PC-3 (cell line): ENCODE data around the gene GDPD5. TPM values are rescaled to one million over a fixed set of nuclear protein-coding genes. Genes with fewer than 3 reads are reported as not detected.

Experiments used
- ATAC-seq: fragments of 200-7000 bp; cut with Tn5 transposase; 2 replicates; pipeline ENCODE4 v1.9.1; 2020; ENCODE audit warnings: mild to moderate bottlenecking, moderate library complexity
- BruUV-seq: library from RNA; stranded (reverse); fragments of 400-500 nt; replicated peaks from 2 replicates; lab custom pipeline; 2021; lab: Mats Ljungman, UMichigan
- CTCF ChIA-PET: fragments of 300-600 bp; sonication (Branson Sonifier 250); formaldehyde crosslinking; loops from one replicate; lab custom pipeline; 2022; ENCODE audit warnings: antibody characterized with exemption; lab: Charles Lee
- POLR2A ChIA-PET: fragments of 300-600 bp; sonication (Branson Sonifier 250); formaldehyde crosslinking; loops from one replicate; lab custom pipeline; 2022; ENCODE audit warnings: antibody characterized with exemption; ENCODE audit not compliant: unreplicated experiment; lab: Charles Lee
- DNase-seq: peaks from one replicate; pipeline ENCODE4 v3.0.0-alpha.2; 2015
- H2AFZ ChIP-seq: fragments of 300-600 bp; sonication (generic); 2 replicates; pipeline ENCODE4 v1.6.0; 2016; ENCODE audit warnings: antibody characterized with exemption, low read length
- H3F3A ChIP-seq: fragments of 300-600 bp; sonication (generic); one replicate; pipeline ENCODE4 v1.6.0; 2017; ENCODE audit warnings: antibody characterized with exemption, low read length, control low read depth, mild to moderate bottlenecking; ENCODE audit not compliant: unreplicated experiment
- H3K27ac ChIP-seq: fragments of 300-600 bp; sonication (generic); 2 replicates; pipeline ENCODE4 v1.5.1; 2016; ENCODE audit warnings: mild to moderate bottlenecking, low read length
- H3K27me3 ChIP-seq: fragments of 300-600 bp; sonication (generic); 2 replicates; pipeline ENCODE4 v1.6.1; 2016; ENCODE audit warnings: low read length, mixed read lengths
- H3K36me3 ChIP-seq: fragments of 300-600 bp; sonication (generic); 2 replicates; pipeline ENCODE4 v1.6.1; 2016; ENCODE audit warnings: low read depth, mixed run types, low read length, mixed read lengths
- H3K4me1 ChIP-seq: fragments of 300-600 bp; sonication (generic); 2 replicates; pipeline ENCODE4 v1.5.1; 2016; ENCODE audit warnings: low read length; ENCODE audit not compliant: insufficient read depth
- H3K4me2 ChIP-seq: fragments of 300-600 bp; sonication (generic); 2 replicates; pipeline ENCODE4 v1.6.0; 2016; ENCODE audit warnings: low read length
- H3K4me3 ChIP-seq: fragments of 300-600 bp; sonication (generic); 2 replicates; pipeline ENCODE4 v1.5.1; 2016; ENCODE audit warnings: mild to moderate bottlenecking, low read length, mixed read lengths
- H3K79me2 ChIP-seq: fragments of 300-600 bp; sonication (generic); 2 replicates; pipeline ENCODE4 v1.6.1; 2017; ENCODE audit warnings: low read length, mixed read lengths
- H3K9ac ChIP-seq: fragments of 300-600 bp; sonication (generic); 2 replicates; pipeline ENCODE4 v1.6.0; 2016; ENCODE audit warnings: mild to moderate bottlenecking, low read length
- H3K9me2 ChIP-seq: fragments of 300-600 bp; sonication (generic); replicated peaks from 2 replicates; pipeline ENCODE4 v1.6.1; 2016; ENCODE audit warnings: mixed run types, low read length, mixed read lengths
- H3K9me3 ChIP-seq: fragments of 300-600 bp; sonication (generic); 2 replicates; pipeline ENCODE4 v1.6.1; 2016; ENCODE audit warnings: low read length, mixed read lengths
- H4K20me1 ChIP-seq: fragments of 300-600 bp; sonication (generic); 2 replicates; pipeline ENCODE4 v1.6.1; 2016; ENCODE audit warnings: low read length, mixed read lengths
- CTCF ChIP-seq: fragments of 300-600 bp; sonication (generic); conservative IDR thresholded peaks from 2 replicates; pipeline ENCODE4 v1.5.1; 2017; ENCODE audit warnings: antibody characterized with exemption, low read depth, mild to moderate bottlenecking, low read length
- EZH2 ChIP-seq: fragments of 300-600 bp; sonication (generic); IDR thresholded peaks from one replicate; pipeline ENCODE4 v1.6.1; 2017; ENCODE audit warnings: antibody characterized with exemption, mild to moderate bottlenecking, low read length; ENCODE audit not compliant: unreplicated experiment
- EZH2phosphoT487 ChIP-seq: fragments of 300-600 bp; sonication (generic); IDR thresholded peaks from 2 replicates; pipeline ENCODE4 v1.6.1; 2018; ENCODE audit warnings: mild to moderate bottlenecking, antibody characterized with exemption, low read length, borderline replicate concordance
- intact Hi-C: fragments of 100-400 bp; cut with micrococcal nuclease; formaldehyde crosslinking; loops from 2 replicates; pipeline ENCODE4 v1.9.0; 2023
- total RNA-seq: library from RNA; depleted of rRNA; stranded (reverse); fragments of >200 nt; gene quantifications from 2 replicates; pipeline ENCODE4 v1.2.3, GENCODE V29; 2014

The GDPD5 gene
- total RNA-seq, 1 experiment from 2014 or later, result 21.4 TPM

- Histone ChIP-seq H4K20me1 (no peaks in the 10 kb centered on the region), H3K27me3 (no peaks in the 10 kb centered on the region), H3K79me2 (peaks cover 11% of the 10 kb centered on the region; the same call in 1 of the 2 replicates), H3K4me1 (peaks cover 20% of the 10 kb centered on the region), H3K9me2 (no peaks in the 10 kb centered on the region), H3K27ac (no peak overlapping the region), H3K9ac (no peak overlapping the region), H3K4me3 (peak overlapping the region; percentile 96; the same call in 1 of the 2 replicates), H2AFZ (no peak overlapping the region; the same call in 1 of the 2 replicates), H3K9me3 (no peaks in the 10 kb centered on the region), H3K36me3 (no peaks in the 10 kb centered on the region), H3K4me2 (peak overlapping the region; percentile 100), H3F3A (no peaks in the 10 kb centered on the region)
- TF ChIP-seq EZH2 (no peak), CTCF (no peak), EZH2phosphoT487 (no peak)
- ChIA-PET CTCF (interaction anchor here (0.6 kb wide), 1 partner anchor 80 kb away, joined by 3 read pairs; no protein-coding TSS in a partner anchor), POLR2A (interaction anchor here (0.6 kb wide), 2 partner anchors 80 to 284 kb away, joined by 3 read pairs; no protein-coding TSS in a partner anchor)
- DNase-seq (no peak), ATAC-seq (no peak)
- intact Hi-C loops, result no loop called here
- no TSS peak for BruUV-seq
Observed at GRCh38 chr11:75523811-75524664, 1.7 kb downstream of the GDPD5 start.

GRCh38 chr11:75523189-75523588 lies 2.6 kb downstream of the GDPD5 start:
- Histone ChIP-seq H2AFZ (no peak overlapping the region), H3K79me2 (peaks cover 11% of the 10 kb centered on the region; the same call in 1 of the 2 replicates), H3K4me3 (no peak overlapping the region), H3K9me2 (no peaks in the 10 kb centered on the region), H3K4me2 (no peak overlapping the region), H3K36me3 (no peaks in the 10 kb centered on the region), H4K20me1 (no peaks in the 10 kb centered on the region), H3F3A (no peaks in the 10 kb centered on the region), H3K9me3 (no peaks in the 10 kb centered on the region), H3K9ac (no peak overlapping the region), H3K27ac (no peak overlapping the region), H3K27me3 (no peaks in the 10 kb centered on the region), H3K4me1 (peaks cover 20% of the 10 kb centered on the region)
- CTCF ChIA-PET, result no interaction called here
- BruUV-seq, result no TSS peak
- no peak for ATAC-seq
- POLR2A ChIA-PET, result no interaction called here
- no peak for DNase-seq
- intact Hi-C loops, result no loop called here
- TF ChIP-seq CTCF, result no peak
- TF ChIP-seq EZH2, result no peak
- no peak for TF ChIP-seq EZH2phosphoT487
